Measurements from ENCODE around the gene KLF2. TPM values are rescaled to one million over a fixed set of nuclear protein-coding genes. Genes with fewer than 3 reads are reported as not detected.

KLF2 gene
- total and polyA plus RNA-seq, 2 donors (not counting 1 experiment from before 2014, with no cell fraction given) = 242 to 3,965 TPM

DNA sequence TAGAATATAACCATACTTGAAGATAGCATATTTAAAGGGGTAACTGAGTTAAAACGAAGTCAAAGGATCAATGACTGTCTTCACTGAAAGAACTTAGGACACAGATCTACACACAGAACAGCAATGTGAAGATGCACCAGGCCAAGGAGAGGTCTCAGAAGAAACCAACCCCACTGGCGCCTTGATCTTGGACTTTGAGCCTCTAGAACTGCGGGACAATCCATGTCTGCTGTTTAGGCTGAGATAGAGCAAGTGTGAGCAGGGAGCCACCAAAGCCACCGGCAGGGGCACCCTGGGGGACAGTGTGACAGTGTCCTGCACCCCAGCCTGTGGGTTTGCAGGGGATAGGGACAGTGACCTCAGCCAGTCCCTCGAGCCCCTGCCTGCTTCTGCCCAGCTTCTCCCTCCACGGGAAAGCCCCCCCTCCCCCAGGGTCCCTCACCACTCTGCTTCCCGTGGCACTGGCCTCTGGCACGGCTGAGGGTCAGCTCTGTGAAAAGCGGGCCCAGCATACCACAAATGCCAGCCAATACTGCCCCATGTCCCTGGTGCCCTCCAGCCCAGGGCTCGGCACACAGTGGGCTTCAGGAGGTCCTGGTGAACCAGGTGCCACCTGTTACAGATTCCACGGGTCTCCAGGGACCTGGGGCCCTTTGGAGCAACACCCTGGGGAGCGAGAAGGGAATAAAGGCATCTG is 40.8 kb downstream of the KLF2 start:
- Mint-ChIP-seq H3K9me3 (ENCODE audit: insufficient read depth) (no peaks in the 10 kb centered on the region), H3K4me1 (peaks cover 63% of the 10 kb centered on the region), H3K27me3 (no peaks in the 10 kb centered on the region), H3K27ac (peak overlapping the region; percentile 98), H3K4me3 (peak overlapping the region; percentile 86)
- intact Hi-C loops (cut with micrococcal nuclease) = loop anchor here (5.0 kb wide), 1 partner anchor 222 kb away; no protein-coding TSS in a partner anchor
- H3K27me3 ChIP-seq (replicated peaks in 1 of 4; ENCODE audit: control extremely low read depth in 1 of 4, control insufficient read depth in 3 of 4, insufficient read depth in 4 of 4, low read length in 3 of 4) = no peaks in the 10 kb centered on the region
- 70% methylated on average over 10 of the region's 12 CpGs for WGBS (ENCODE audit: insufficient coverage)
- no peak for DNase-seq
- peaks cover 38% of the 10 kb centered on the region for H3K79me2 ChIP-seq (ENCODE audit: control insufficient read depth, insufficient read depth, low read length)
- H3K9ac ChIP-seq (ENCODE audit: low read length) = peak overlapping the region; percentile 51
- H3K27ac ChIP-seq (ENCODE audit: low read length in 2 of 2) = peak overlapping the region; percentile 83 to 92
- CTCF ChIA-PET = interaction anchor here (1.1 to 4.2 kb wide), 10 partner anchors 8 to 76 kb away, joined by 3 to 57 read pairs (median 12); no protein-coding TSS in a partner anchor
- no peaks in the 10 kb centered on the region for H3K9me3 ChIP-seq (ENCODE audit: control extremely low read depth in 1 of 3, control insufficient read depth in 2 of 3, insufficient read depth in 1 of 3, low read length in 2 of 3)
- peaks cover 85 to 98% of the 10 kb centered on the region in 2 donors for H3K4me1 ChIP-seq (ENCODE audit: control insufficient read depth in 2 of 2, insufficient read depth in 2 of 2, low read length in 2 of 2)
- H3K4me3 ChIP-seq (ENCODE audit: control extremely low read depth in 1 of 5, extremely low read depth in 1 of 5, insufficient read depth in 1 of 5, low read depth in 2 of 5, low read length in 4 of 5) = peak overlapping the region in 3 of 5 experiments; percentile 25 to 56 (median 43)
- no peak overlapping the region for H2AFZ ChIP-seq (ENCODE audit: insufficient read depth, low read depth, low read length, poor library complexity, severe bottlenecking)
- TF ChIP-seq, protein P1, sequence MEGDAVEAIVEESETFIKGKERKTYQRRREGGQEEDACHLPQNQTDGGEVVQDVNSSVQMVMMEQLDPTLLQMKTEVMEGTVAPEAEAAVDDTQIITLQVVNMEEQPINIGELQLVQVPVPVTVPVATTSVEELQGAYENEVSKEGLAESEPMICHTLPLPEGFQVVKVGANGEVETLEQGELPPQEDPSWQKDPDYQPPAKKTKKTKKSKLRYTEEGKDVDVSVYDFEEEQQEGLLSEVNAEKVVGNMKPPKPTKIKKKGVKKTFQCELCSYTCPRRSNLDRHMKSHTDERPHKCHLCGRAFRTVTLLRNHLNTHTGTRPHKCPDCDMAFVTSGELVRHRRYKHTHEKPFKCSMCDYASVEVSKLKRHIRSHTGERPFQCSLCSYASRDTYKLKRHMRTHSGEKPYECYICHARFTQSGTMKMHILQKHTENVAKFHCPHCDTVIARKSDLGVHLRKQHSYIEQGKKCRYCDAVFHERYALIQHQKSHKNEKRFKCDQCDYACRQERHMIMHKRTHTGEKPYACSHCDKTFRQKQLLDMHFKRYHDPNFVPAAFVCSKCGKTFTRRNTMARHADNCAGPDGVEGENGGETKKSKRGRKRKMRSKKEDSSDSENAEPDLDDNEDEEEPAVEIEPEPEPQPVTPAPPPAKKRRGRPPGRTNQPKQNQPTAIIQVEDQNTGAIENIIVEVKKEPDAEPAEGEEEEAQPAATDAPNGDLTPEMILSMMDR (IDR thresholded peaks at IDR 0.05) = no peak
- no peak for TF ChIP-seq EZH2 (IDR thresholded peaks at IDR 0.05; ENCODE audit: borderline replicate concordance, insufficient read depth, low read depth, low read length, poor library complexity, severe bottlenecking)
- POLR2A ChIA-PET = interaction anchor here (1.5 to 12.1 kb wide), 5 partner anchors 21 to 106 kb away, joined by 3 to 337 read pairs (median 18); partner anchors contain the start of gene KLF2
- H3K36me3 ChIP-seq (replicated peaks in 1 of 2; ENCODE audit: control extremely low read depth in 1 of 2, control insufficient read depth in 1 of 2, extremely low read depth in 1 of 2, insufficient read depth in 2 of 2, low read length in 1 of 2) = peaks cover 0 to 5% of the 10 kb centered on the region in 2 experiments
- no peak for ATAC-seq (ENCODE audit: low read depth)
- H3K4me2 ChIP-seq (replicated peaks; ENCODE audit: low read depth, low read length, poor library complexity, severe bottlenecking) = peak overlapping the region; percentile 86
- H4K20me1 ChIP-seq (ENCODE audit: control insufficient read depth, insufficient read depth, low read length, poor library complexity, severe bottlenecking) = no peaks in the 10 kb centered on the region

DNA sequence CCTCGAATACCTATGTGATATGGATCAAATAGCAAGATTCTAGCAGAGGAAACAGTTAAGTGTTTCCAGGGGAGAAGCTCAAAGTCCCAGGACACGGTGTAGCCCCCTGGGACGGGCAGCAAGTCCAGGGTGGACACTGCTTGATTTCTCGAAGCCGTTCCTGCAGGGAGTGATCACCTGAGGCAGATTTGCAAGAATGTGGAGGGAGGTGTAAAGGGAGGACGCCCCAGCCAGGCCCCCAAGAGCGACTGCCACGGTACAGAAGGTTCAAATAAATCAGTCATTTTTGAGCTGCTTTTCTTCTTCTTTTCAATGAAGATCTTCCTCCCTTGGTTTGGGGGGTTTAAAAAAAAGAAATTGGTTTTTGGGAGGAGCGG is 41.4 kb downstream of the KLF2 start:
- intact Hi-C loops (cut with micrococcal nuclease) = loop anchor here (1.0 to 5.0 kb wide), 7 partner anchors 24 to 255 kb away; partner anchors contain the start of gene RAB8A
- peaks cover 59% of the 10 kb centered on the region for H3K4me1 Mint-ChIP-seq
- no peak for ATAC-seq (ENCODE audit: low read depth)

More for the DNA sequence above, 41.4 kb downstream of the KLF2 start:
- H3K4me1 ChIP-seq (ENCODE audit: control insufficient read depth in 2 of 2, insufficient read depth in 2 of 2, low read length in 2 of 2) = peaks cover 91 to 98% of the 10 kb centered on the region in 2 donors
- H3K27me3 ChIP-seq (replicated peaks in 1 of 4; ENCODE audit: control extremely low read depth in 1 of 4, control insufficient read depth in 3 of 4, insufficient read depth in 4 of 4, low read length in 3 of 4) = no peaks in the 10 kb centered on the region
- no peak for TF ChIP-seq EZH2 (IDR thresholded peaks at IDR 0.05; ENCODE audit: borderline replicate concordance, insufficient read depth, low read depth, low read length, poor library complexity, severe bottlenecking)
- TF ChIP-seq, protein P1 (IDR thresholded peaks at IDR 0.05) = no peak
- no peaks in the 10 kb centered on the region for H3K9me3 Mint-ChIP-seq (ENCODE audit: insufficient read depth)
- H3K36me3 ChIP-seq (replicated peaks in 1 of 2; ENCODE audit: control extremely low read depth in 1 of 2, control insufficient read depth in 1 of 2, extremely low read depth in 1 of 2, insufficient read depth in 2 of 2, low read length in 1 of 2) = no peaks in the 10 kb centered on the region
- H3K4me3 Mint-ChIP-seq = peak overlapping the region; percentile 86
- no peaks in the 10 kb centered on the region for H4K20me1 ChIP-seq (ENCODE audit: control insufficient read depth, insufficient read depth, low read length, poor library complexity, severe bottlenecking)
- H2AFZ ChIP-seq (ENCODE audit: insufficient read depth, low read depth, low read length, poor library complexity, severe bottlenecking) = no peak overlapping the region
- peak overlapping the region; percentile 51 for H3K9ac ChIP-seq (ENCODE audit: low read length)
- peak; percentile 42 for DNase-seq
- peak overlapping the region; percentile 98 for H3K27ac Mint-ChIP-seq
- WGBS (ENCODE audit: insufficient coverage) = 13% methylated on average over 7 of the region's 9 CpGs
- H3K4me2 ChIP-seq (replicated peaks; ENCODE audit: low read depth, low read length, poor library complexity, severe bottlenecking) = peak overlapping the region; percentile 86
- ChIA-PET POLR2A (interaction anchor here (0.8 to 12.1 kb wide), 12 partner anchors 8 to 106 kb away, joined by 3 to 337 read pairs (median 10); partner anchors contain the start of gene KLF2), CTCF (interaction anchor here (1.0 to 4.2 kb wide), 15 partner anchors 8 to 121 kb away, joined by 3 to 57 read pairs (median 10); no protein-coding TSS in a partner anchor)
- H3K9me3 ChIP-seq (ENCODE audit: control extremely low read depth in 1 of 3, control insufficient read depth in 2 of 3, insufficient read depth in 1 of 3, low read length in 2 of 3) = no peaks in the 10 kb centered on the region
- no peaks in the 10 kb centered on the region for H3K27me3 Mint-ChIP-seq
- H3K27ac ChIP-seq (ENCODE audit: low read length in 2 of 2) = peak overlapping the region; percentile 83 to 92
- peak overlapping the region; percentile 19 to 56 (median 41) for H3K4me3 ChIP-seq (ENCODE audit: control extremely low read depth in 1 of 5, extremely low read depth in 1 of 5, insufficient read depth in 1 of 5, low read depth in 2 of 5, low read length in 4 of 5)
- peaks cover 35% of the 10 kb centered on the region for H3K79me2 ChIP-seq (ENCODE audit: control insufficient read depth, insufficient read depth, low read length)

Data from B cell (primary cell).